Measurements from ENCODE around the gene TMPRSS3.

The TMPRSS3 gene

DNA sequence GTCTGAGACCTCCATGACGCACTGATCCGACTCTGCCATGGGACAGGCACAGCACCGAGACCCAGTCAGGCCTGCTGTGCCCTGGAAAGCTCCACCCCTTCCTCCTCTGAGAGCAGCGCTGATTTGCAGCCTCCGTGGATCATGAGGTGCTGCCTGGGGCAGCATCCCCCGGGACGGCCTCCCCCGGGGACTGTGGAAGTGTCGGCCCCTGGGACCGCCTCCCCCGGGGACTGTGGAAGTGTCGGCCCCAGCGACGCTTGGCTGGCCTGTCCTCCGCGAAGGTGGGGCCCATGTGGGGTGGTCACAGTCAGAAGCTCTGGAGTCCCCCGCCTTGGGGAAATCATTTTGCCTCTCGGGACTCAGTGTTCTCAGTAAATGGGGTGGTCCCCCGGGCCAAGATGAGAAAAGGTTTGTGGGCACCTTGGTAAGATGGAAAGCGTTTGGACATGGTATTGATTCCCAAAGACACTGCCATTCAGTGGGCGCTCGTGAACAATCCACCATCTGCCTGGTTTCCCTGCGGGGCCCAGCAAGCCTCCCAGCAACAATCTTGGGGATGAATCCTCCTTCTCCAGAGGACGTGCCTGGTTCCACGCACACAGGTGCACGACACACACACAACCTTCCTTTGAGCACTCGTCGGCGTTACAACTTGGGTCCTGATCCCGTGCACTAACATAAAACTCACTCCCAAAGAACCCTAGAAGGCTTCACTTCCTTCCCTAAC, 48.1 kb downstream of the TMPRSS3 start:
- no peak for TF ChIP-seq EZH2phosphoT487 (IDR thresholded peaks at IDR 0.05; ENCODE audit: borderline replicate concordance)
- TF ChIP-seq, protein P1, sequence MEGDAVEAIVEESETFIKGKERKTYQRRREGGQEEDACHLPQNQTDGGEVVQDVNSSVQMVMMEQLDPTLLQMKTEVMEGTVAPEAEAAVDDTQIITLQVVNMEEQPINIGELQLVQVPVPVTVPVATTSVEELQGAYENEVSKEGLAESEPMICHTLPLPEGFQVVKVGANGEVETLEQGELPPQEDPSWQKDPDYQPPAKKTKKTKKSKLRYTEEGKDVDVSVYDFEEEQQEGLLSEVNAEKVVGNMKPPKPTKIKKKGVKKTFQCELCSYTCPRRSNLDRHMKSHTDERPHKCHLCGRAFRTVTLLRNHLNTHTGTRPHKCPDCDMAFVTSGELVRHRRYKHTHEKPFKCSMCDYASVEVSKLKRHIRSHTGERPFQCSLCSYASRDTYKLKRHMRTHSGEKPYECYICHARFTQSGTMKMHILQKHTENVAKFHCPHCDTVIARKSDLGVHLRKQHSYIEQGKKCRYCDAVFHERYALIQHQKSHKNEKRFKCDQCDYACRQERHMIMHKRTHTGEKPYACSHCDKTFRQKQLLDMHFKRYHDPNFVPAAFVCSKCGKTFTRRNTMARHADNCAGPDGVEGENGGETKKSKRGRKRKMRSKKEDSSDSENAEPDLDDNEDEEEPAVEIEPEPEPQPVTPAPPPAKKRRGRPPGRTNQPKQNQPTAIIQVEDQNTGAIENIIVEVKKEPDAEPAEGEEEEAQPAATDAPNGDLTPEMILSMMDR (conservative IDR thresholded peaks at IDR 0.05; ENCODE audit: low read length), result no peak
- no peaks in the 10 kb centered on the region for H3K27me3 ChIP-seq (ENCODE audit: insufficient read depth, low read length, poor library complexity, severe bottlenecking)
- no peaks in the 10 kb centered on the region for H3K9me3 ChIP-seq (ENCODE audit: insufficient read depth, low read depth, low read length)
- H3K4me3 ChIP-seq (ENCODE audit: low read length, poor library complexity, severe bottlenecking), result no peak overlapping the region
- H3K4me1 ChIP-seq (ENCODE audit: insufficient read depth, low read length, poor library complexity, severe bottlenecking), result no peaks in the 10 kb centered on the region
- no peak overlapping the region for H3K4me2 ChIP-seq (ENCODE audit: low read depth, low read length, poor library complexity, severe bottlenecking)
- H3F3A ChIP-seq (ENCODE audit: low read depth), result no peaks in the 10 kb centered on the region
- no peaks in the 10 kb centered on the region for H3K79me2 ChIP-seq (ENCODE audit: insufficient read depth, low read length)
- H3K9me2 ChIP-seq (replicated peaks; ENCODE audit: low read depth, low read length), result no peaks in the 10 kb centered on the region
- no peaks in the 10 kb centered on the region for H3K36me3 ChIP-seq (ENCODE audit: insufficient read depth, low read length)
- H4K20me1 ChIP-seq (ENCODE audit: insufficient read depth, low read length, poor library complexity, severe bottlenecking), result no peaks in the 10 kb centered on the region
- no peak overlapping the region for H2AFZ ChIP-seq (ENCODE audit: low read length)
- H3K9ac ChIP-seq (ENCODE audit: low read depth, low read length, poor library complexity, severe bottlenecking), result no peak overlapping the region

DNA sequence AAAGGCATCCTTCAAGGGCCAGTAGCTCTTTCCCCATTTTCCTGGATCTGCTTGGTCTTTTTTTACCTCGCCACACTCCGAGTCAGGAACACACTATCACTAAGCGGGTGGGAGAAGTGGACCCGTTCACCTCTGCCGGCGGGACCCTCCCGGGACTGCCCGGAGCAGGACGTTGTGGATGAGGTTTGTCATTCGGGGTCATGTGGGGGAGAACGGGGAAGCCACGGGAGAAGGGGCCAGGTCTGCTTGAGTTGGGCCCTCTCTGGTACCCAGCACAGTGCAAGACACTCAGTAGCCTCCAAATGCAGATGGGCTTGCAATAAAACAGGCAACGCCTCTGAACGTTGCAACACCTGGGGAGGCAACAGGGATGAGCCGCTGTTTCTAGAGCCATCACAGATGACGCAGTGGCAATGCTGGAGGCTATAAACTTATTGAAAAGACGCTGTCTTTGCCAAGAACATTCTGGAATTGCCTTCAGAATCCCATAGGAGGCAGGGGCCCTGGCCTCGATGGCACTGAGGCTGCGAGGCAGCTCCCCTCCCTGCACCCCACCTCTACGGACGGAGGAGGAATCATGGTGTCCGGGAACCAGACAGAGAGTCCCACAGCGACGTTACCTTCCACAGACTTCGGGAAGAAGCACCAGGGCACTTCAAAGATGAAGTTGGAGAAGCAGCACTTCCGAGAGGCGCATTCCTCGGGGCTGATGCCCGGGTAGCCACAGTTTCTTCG, 48.8 kb downstream of the TMPRSS3 start:
- Histone ChIP-seq H3K9me2 (replicated peaks; ENCODE audit: low read depth, low read length) (no peaks in the 10 kb centered on the region), H3K9me3 (ENCODE audit: insufficient read depth, low read depth, low read length) (no peaks in the 10 kb centered on the region), H4K20me1 (ENCODE audit: insufficient read depth, low read length, poor library complexity, severe bottlenecking) (no peaks in the 10 kb centered on the region), H2AFZ (ENCODE audit: low read length) (no peak overlapping the region), H3K27me3 (ENCODE audit: insufficient read depth, low read length, poor library complexity, severe bottlenecking) (no peaks in the 10 kb centered on the region), H3F3A (ENCODE audit: low read depth) (no peaks in the 10 kb centered on the region), H3K4me3 (ENCODE audit: low read length, poor library complexity, severe bottlenecking) (no peak overlapping the region), H3K4me1 (ENCODE audit: insufficient read depth, low read length, poor library complexity, severe bottlenecking) (no peaks in the 10 kb centered on the region), H3K79me2 (ENCODE audit: insufficient read depth, low read length) (no peaks in the 10 kb centered on the region), H3K9ac (ENCODE audit: low read depth, low read length, poor library complexity, severe bottlenecking) (no peak overlapping the region), H3K36me3 (ENCODE audit: insufficient read depth, low read length) (no peaks in the 10 kb centered on the region), H3K4me2 (ENCODE audit: low read depth, low read length, poor library complexity, severe bottlenecking) (no peak overlapping the region)
- TF ChIP-seq EZH2phosphoT487 (IDR thresholded peaks at IDR 0.05; ENCODE audit: borderline replicate concordance), result no peak
- TF ChIP-seq, protein P1 (conservative IDR thresholded peaks at IDR 0.05; ENCODE audit: low read length), result no peak

DNA sequence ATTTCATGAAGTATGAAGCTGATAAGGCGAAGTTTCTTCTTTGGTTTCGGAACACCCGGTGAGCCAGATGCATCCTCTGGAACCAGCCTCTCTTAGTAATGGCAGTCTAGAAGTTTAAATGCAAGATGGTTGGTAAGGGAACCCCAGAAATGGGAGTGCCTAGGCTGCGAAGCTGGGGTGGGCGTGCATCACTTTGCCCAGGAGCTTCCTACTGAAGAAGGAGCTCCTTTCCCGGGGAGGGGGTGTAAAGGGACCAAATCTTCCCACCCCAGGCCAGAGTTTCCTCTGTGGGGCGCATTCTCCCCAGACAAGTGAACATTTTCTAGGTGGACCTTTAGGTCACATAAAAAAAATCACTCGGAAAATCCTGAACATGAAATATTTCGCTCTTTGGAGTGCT, 49.4 kb downstream of the TMPRSS3 start:
- H3K9me3 ChIP-seq (ENCODE audit: insufficient read depth, low read depth, low read length), result no peaks in the 10 kb centered on the region
- H3K4me2 ChIP-seq (ENCODE audit: low read depth, low read length, poor library complexity, severe bottlenecking), result no peak overlapping the region
- no peak overlapping the region for H3K9ac ChIP-seq (ENCODE audit: low read depth, low read length, poor library complexity, severe bottlenecking)
- no peaks in the 10 kb centered on the region for H3K36me3 ChIP-seq (ENCODE audit: insufficient read depth, low read length)
- no peaks in the 10 kb centered on the region for H3K4me1 ChIP-seq (ENCODE audit: insufficient read depth, low read length, poor library complexity, severe bottlenecking)
- H2AFZ ChIP-seq (ENCODE audit: low read length), result no peak overlapping the region
- TF ChIP-seq EZH2phosphoT487 (IDR thresholded peaks at IDR 0.05; ENCODE audit: borderline replicate concordance), result no peak
- TF ChIP-seq, protein P1 (conservative IDR thresholded peaks at IDR 0.05; ENCODE audit: low read length), result no peak
- H3K4me3 ChIP-seq (ENCODE audit: low read length, poor library complexity, severe bottlenecking), result no peak overlapping the region
- H3K9me2 ChIP-seq (replicated peaks; ENCODE audit: low read depth, low read length), result no peaks in the 10 kb centered on the region
- H3F3A ChIP-seq (ENCODE audit: low read depth), result no peaks in the 10 kb centered on the region
- no peaks in the 10 kb centered on the region for H4K20me1 ChIP-seq (ENCODE audit: insufficient read depth, low read length, poor library complexity, severe bottlenecking)
- H3K79me2 ChIP-seq (ENCODE audit: insufficient read depth, low read length), result no peaks in the 10 kb centered on the region
- H3K27me3 ChIP-seq (ENCODE audit: insufficient read depth, low read length, poor library complexity, severe bottlenecking), result no peaks in the 10 kb centered on the region
